Mucosa of descending colon (tissue), 3 donors: Measurements from ENCODE around the gene SOCS1. TPM values are rescaled to one million over a fixed set of nuclear protein-coding genes. Genes with fewer than 3 reads are reported as not detected.
A peak's percentile ranks its signal among the peaks of the same experiment; 100 is the strongest.

Experiments
- ATAC-seq: fragments of 200-7000 bp; cut with Tn5 transposase; one replicate; pipeline ENCODE4 v1.9.1; 2020; ENCODE audit warnings: mild to moderate bottlenecking, moderate library complexity
- DNase-seq, 3 donors: peaks; one replicate each; pipeline ENCODE4 v3.0.0-alpha.2; 2020
- H3K36me3 ChIP-seq: fragments of 200-600 bp; one replicate; pipeline ENCODE4 v1.8.0; 2021; ENCODE audit warnings: low read depth, mild to moderate bottlenecking
- H3K4me1 ChIP-seq: fragments of 200-600 bp; one replicate; pipeline ENCODE4 v1.8.0; 2021; ENCODE audit warnings: low read depth, mild to moderate bottlenecking
- H3K4me3 ChIP-seq: fragments of 200-600 bp; one replicate; pipeline ENCODE4 v1.8.0; 2021; ENCODE audit warnings: mild to moderate bottlenecking
- H3K9me3 ChIP-seq: fragments of 200-600 bp; one replicate; pipeline ENCODE4 v1.8.0; 2021; ENCODE audit warnings: mild to moderate bottlenecking
- intact Hi-C, 2 donors: fragments of 100-400 bp; cut with DNase I in 1 of 2; cut with micrococcal nuclease in 1 of 2; formaldehyde crosslinking; loops; one replicate each; pipeline versions ENCODE4 v1.11.0 to v1.11.1; 2022; cut with DNase I, micrococcal nuclease
- total RNA-seq, 3 donors: library from RNA; stranded (reverse); fragmentation: NEBNext Ultra II Directional in 2 of 3; extraction: Animal tissue kit (Norgen Biotek cat#: 25700) in 2 of 3; gene quantifications; one replicate each; pipeline versions ENCODE4 v1.2.1 to v1.2.4, GENCODE V29; 2021 to 2023
- TF ChIP-seq, protein P1 (sequence below): fragments of 200-600 bp; IDR thresholded peaks from one replicate; pipeline ENCODE4 v1.8.0; 2022; ENCODE audit warnings: antibody characterized with exemption, mild to moderate bottlenecking
- donor health status: DM: no; HTN: no; CAD: no; lungs with moderate emphysema.
- donor health status: DM: no; HTN: no; CAD: no.
- donor health status: DM: no; HTN: yes; CAD: no.

The SOCS1 gene
- total RNA-seq, 3 donors from 2014 or later, result 4.0 to 6.5 (median 4.1) TPM

DNA sequence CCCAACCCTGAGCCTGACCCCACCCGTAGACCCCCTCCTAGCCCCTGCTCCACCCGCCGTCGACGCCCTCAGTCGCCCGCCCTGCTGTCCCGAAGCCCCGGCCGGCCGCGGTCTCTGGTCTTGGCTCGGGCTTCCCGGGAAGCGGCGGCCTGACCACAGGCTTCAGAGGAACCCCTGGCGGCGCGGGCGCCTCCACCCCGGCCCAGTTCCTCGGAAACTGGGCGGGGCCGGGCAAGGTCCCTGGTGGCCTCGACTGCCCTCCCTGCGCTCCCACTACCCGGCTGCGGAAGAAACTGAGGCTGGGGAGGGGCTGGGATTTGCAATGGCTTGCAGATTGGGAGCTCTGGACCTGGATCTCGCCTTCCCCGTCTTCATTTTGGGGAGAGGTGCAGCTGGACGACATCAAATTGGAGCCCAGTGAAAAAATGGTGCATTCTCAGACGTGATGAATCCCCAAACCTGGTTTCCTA, 692 bp upstream of the SOCS1 start:
- Histone ChIP-seq H3K9me3 (no peaks in the 10 kb centered on the region), H3K4me3 (peak overlapping the region; percentile 63), H3K4me1 (peaks cover 18% of the 10 kb centered on the region), H3K36me3 (no peaks in the 10 kb centered on the region)
- TF ChIP-seq, protein P1, sequence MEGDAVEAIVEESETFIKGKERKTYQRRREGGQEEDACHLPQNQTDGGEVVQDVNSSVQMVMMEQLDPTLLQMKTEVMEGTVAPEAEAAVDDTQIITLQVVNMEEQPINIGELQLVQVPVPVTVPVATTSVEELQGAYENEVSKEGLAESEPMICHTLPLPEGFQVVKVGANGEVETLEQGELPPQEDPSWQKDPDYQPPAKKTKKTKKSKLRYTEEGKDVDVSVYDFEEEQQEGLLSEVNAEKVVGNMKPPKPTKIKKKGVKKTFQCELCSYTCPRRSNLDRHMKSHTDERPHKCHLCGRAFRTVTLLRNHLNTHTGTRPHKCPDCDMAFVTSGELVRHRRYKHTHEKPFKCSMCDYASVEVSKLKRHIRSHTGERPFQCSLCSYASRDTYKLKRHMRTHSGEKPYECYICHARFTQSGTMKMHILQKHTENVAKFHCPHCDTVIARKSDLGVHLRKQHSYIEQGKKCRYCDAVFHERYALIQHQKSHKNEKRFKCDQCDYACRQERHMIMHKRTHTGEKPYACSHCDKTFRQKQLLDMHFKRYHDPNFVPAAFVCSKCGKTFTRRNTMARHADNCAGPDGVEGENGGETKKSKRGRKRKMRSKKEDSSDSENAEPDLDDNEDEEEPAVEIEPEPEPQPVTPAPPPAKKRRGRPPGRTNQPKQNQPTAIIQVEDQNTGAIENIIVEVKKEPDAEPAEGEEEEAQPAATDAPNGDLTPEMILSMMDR, result no peak
- peak in 1 of 3 donors; percentile 67 for DNase-seq
- intact Hi-C loops, result loop anchor here (5.0 to 10.0 kb wide), 2 partner anchors 282 to 284 kb away; no protein-coding TSS in a partner anchor
- peak; percentile 34 for ATAC-seq

DNA sequence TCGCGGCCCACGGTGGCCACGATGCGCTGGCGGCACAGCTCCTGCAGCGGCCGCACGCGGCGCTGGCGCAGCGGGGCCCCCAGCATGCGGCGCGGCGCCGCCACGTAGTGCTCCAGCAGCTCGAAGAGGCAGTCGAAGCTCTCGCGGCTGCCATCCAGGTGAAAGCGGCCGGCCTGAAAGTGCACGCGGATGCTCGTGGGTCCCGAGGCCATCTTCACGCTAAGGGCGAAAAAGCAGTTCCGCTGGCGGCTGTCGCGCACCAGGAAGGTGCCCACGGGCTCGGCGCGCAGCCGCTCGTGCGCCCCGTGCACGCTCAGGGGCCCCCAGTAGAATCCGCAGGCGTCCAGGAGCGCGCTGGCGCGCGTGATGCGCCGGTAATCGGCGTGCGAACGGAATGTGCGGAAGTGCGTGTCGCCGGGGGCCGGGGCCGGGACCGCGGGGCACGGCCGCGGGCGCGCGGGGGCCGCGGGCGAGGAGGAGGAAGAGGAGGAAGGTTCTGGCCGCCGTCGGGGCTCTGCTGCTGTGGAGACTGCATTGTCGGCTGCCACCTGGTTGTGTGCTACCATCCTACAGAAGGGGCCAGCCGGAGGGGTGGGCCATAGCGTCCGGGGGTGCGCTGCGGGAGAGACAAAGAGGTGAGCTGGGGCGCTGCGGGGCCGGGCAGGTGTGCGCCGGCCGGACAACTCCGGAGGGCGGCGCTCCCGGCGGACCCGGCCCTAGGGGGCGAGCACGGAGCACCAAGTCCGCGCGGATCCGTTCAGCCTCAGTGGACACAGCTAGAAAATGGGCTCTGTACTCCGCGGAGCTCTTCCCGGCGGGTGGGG, 879 bp downstream of the SOCS1 start:
- ATAC-seq (peak; percentile 20), DNase-seq (peak; percentile 59 to 81 (median 76))
- H3K4me3 ChIP-seq, result peak overlapping the region; percentile 63
- H3K4me1 ChIP-seq, result peaks cover 18% of the 10 kb centered on the region
- TF ChIP-seq, protein P1, result no peak
- intact Hi-C loops, result loop anchor here (5.0 to 10.0 kb wide), 2 partner anchors 280 to 283 kb away; no protein-coding TSS in a partner anchor
- H3K36me3 ChIP-seq, result no peaks in the 10 kb centered on the region
- no peaks in the 10 kb centered on the region for H3K9me3 ChIP-seq

DNA sequence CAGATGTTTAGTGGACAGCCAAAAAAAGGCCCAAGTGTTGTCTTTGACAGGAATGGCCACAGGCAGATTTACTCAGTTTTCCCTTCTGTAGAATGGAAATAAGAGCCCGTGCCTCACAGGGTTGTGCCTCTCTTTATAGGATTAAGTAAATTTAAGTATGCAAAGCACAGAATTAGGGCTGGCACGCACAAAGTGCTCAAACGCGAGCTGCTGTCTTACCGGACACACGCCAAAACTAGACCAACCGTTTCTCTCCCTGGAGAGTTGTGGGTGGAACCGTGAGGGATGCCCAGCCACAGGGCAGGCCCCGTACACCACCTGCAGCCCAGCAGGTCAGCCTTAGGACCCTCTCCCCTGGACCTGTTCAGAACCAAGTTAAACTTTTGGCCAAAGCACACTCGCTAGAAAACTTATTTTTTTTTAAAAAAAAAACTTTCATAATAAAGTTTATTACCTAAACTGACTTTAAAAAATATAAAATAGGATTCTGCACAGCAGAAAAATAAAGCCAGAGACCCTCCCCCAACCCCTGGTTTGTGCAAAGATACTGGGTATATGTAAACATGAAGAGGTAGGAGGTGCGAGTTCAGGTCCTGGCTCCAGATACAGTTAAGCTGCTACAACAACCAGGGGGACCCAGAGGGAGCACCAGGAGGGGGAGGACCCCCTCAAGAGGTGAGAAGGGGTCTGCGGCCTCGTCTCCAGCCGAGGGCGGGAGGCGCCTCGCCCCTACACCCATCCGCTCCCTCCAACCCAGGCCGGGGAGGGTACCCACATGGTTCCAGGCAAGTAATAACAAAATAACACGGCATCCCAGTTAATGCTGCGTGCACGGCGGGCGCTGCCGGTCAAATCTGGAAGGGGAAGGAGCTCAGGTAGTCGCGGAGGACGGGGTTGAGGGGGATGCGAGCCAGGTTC, 1.8 kb downstream of the SOCS1 start:
- ATAC-seq (no peak), DNase-seq (no peak)
- intact Hi-C loops, result loop anchor here in 1 of 2 donors (10.0 kb wide), 1 partner anchor 279 kb away; no protein-coding TSS in a partner anchor
- Histone ChIP-seq H3K4me3 (peak overlapping the region; percentile 63), H3K9me3 (no peaks in the 10 kb centered on the region), H3K4me1 (peaks cover 18% of the 10 kb centered on the region), H3K36me3 (no peaks in the 10 kb centered on the region)
- TF ChIP-seq, protein P1, result no peak

DNA sequence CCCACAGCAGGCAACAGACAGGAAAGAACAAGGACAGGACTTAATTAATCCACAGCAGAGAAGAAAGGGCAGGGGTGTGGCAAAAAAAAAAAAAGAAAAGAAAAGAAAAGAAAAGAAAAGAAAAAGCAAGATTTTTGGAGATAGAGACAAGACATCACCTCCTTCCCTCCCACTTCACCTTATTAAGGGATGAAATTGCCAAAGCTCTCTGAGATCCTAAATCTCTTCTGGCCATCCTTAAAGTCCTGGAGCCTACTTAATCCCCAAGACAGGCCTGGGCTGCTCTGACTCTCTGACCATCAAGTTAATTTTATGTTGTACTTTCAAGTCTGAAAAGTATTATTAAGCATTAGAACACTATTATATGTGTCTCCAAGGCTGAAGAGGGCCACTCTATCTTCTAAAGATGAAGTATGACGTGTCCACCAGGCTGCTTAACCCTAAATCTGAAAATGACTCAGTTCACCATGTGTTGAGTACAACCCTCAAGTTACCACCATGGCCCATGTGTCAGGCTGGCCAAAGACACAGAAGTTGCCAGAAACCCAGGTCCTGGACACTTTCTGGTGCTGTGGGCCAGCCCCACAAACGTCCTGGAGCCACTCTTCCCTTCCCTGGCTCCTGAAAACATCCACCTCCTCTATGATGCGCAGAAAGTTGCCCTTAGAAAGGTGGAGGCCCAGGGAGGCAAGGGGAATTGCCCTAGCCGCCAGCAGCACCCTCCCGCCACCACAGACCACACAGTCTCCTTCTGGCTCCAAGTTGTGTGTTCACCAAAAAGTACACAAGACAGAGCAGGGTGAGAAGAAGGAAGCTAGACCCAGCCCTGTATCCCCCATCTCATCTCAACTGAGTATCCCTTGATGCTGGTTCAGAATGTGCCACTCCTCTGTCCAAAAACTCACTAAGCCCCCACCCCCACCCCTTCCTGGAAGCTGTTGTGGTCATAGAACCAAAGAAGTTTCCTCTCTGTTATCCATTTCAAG, 2.7 kb downstream of the SOCS1 start:
- H3K9me3 ChIP-seq, result no peaks in the 10 kb centered on the region
- intact Hi-C loops, result loop anchor here in 1 of 2 donors (10.0 kb wide), 1 partner anchor 279 kb away; no protein-coding TSS in a partner anchor
- TF ChIP-seq, protein P1, result no peak
- H3K4me3 ChIP-seq, result no peak overlapping the region
- peaks cover 13% of the 10 kb centered on the region for H3K4me1 ChIP-seq
- ATAC-seq (no peak), DNase-seq (no peak)
- no peaks in the 10 kb centered on the region for H3K36me3 ChIP-seq
